Measurements from ENCODE around the gene JAK1. TPM values are rescaled to one million over a fixed set of nuclear protein-coding genes. Genes with fewer than 3 reads are reported as not detected.

Gene JAK1
- total RNA-seq = 10 to 100 TPM; 44.3 to 89.8 (median 54.4) TPM
- 10 to 100 TPM; 15.5 to 26.5 TPM for polyA plus RNA-seq

- intact Hi-C loops (cut with DNase I) = no loop called here
- FAIRE-seq (no peak), ATAC-seq (peak; percentile 89 to 93 (median 92))
Observed at GRCh38 chr1:64966158-64966971, at the start of gene JAK1. TSS of gene JAK1 (minus strand) at chr1:64966549. CDS start at chr1:64886264, 80,285 bp downstream.

GRCh38 chr1:65014321-65014720 is 48.0 kb upstream of the JAK1 start:
- ATAC-seq (no peak), FAIRE-seq (no peak), DNase-seq (no peak)
- Histone ChIP-seq H3K9me3 (no peaks in the 10 kb centered on the region), H3K36me3 (no peaks in the 10 kb centered on the region), H3K4me3 (no peak overlapping the region), H3K27ac (no peak overlapping the region), H3K4me1 (no peaks in the 10 kb centered on the region), H3K27me3 (no peaks in the 10 kb centered on the region)
- intact Hi-C loops (cut with DNase I) = no loop called here
- TF ChIP-seq, protein P1, sequence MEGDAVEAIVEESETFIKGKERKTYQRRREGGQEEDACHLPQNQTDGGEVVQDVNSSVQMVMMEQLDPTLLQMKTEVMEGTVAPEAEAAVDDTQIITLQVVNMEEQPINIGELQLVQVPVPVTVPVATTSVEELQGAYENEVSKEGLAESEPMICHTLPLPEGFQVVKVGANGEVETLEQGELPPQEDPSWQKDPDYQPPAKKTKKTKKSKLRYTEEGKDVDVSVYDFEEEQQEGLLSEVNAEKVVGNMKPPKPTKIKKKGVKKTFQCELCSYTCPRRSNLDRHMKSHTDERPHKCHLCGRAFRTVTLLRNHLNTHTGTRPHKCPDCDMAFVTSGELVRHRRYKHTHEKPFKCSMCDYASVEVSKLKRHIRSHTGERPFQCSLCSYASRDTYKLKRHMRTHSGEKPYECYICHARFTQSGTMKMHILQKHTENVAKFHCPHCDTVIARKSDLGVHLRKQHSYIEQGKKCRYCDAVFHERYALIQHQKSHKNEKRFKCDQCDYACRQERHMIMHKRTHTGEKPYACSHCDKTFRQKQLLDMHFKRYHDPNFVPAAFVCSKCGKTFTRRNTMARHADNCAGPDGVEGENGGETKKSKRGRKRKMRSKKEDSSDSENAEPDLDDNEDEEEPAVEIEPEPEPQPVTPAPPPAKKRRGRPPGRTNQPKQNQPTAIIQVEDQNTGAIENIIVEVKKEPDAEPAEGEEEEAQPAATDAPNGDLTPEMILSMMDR (IDR thresholded peaks at IDR 0.05) = no peak

More at GRCh38 chr1:64966158-64966971, at the start of gene JAK1:
- peak; percentile 81 to 96 (median 90) for DNase-seq
- H3K27me3 ChIP-seq = no peaks in the 10 kb centered on the region
- TF ChIP-seq, protein P1 (IDR thresholded peaks at IDR 0.05) = no peak
- peak within 1 kb of the TSS; percentile 81 to 97 (median 92) for H3K27ac ChIP-seq
- H3K9me3 ChIP-seq = no peaks in the 10 kb centered on the region
- WGBS, 2 donors = 0 to 1% methylated on average over 64 to 100 of the region's 100 CpGs
- peak within 1 kb of the TSS; percentile 62 to 98 (median 88) for H3K4me3 ChIP-seq
- peaks cover 14 to 24% (median 24%) of the 10 kb centered on the region in 3 donors for H3K4me1 ChIP-seq
- H3K36me3 ChIP-seq = no peaks in the 10 kb centered on the region

DNA sequence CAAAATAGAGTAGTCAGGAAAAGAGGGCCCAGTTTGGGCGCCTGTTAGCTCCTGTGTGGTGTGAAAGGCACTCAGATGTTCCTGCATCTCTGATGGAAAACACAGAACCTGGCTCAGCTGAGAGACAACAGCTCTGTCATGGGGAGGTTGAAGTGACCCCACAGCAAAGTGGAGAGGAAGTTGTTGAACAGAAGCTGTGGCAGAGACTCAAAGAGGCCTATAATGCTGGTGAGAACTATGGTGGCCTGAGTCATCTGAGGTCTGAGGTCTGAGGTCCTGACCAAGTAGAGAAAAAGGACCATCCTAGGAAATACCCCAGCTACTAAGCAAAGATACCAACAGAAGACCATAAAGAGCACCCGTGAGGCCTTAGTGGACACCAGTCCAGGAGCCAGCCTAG is 45.6 kb upstream of the JAK1 start:
- DNase-seq = no peak
- no peak overlapping the region for H3K27ac ChIP-seq
- H3K27me3 ChIP-seq = no peaks in the 10 kb centered on the region
- 97 to 98% methylated on average over 2 of the region's 2 CpGs for WGBS, 2 donors
- H3K4me1 ChIP-seq = no peaks in the 10 kb centered on the region
- no peak overlapping the region for H3K4me3 ChIP-seq
- intact Hi-C loops (cut with DNase I) = no loop called here
- TF ChIP-seq, protein P1 (IDR thresholded peaks at IDR 0.05) = no peak
- H3K36me3 ChIP-seq = no peaks in the 10 kb centered on the region
- no peak for FAIRE-seq
- no peak for ATAC-seq
- no peaks in the 10 kb centered on the region for H3K9me3 ChIP-seq

GRCh38 chr1:65009724-65010420 is 43.5 kb upstream of the JAK1 start:
- DNase-seq (no peak), ATAC-seq (no peak), FAIRE-seq (no peak)
- no peak overlapping the region for H3K27ac ChIP-seq
- H3K36me3 ChIP-seq = no peaks in the 10 kb centered on the region
- no peak overlapping the region for H3K4me3 ChIP-seq
- no peaks in the 10 kb centered on the region for H3K27me3 ChIP-seq
- H3K9me3 ChIP-seq = no peaks in the 10 kb centered on the region
- TF ChIP-seq, protein P1 (IDR thresholded peaks at IDR 0.05) = no peak
- intact Hi-C loops (cut with DNase I) = no loop called here
- H3K4me1 ChIP-seq = no peaks in the 10 kb centered on the region
- 95 to 98% methylated on average over 5 of the region's 5 CpGs for WGBS, 2 donors

Data from pancreas (tissue), 10 donors.